NCI-H774 (cell line): ENCODE data around the gene NUP54.

Experiments
- DNase-seq: peaks from one replicate; lab custom pipeline; 2025; lab: John Stamatoyannopoulos, UW

The NUP54 gene, protein sequence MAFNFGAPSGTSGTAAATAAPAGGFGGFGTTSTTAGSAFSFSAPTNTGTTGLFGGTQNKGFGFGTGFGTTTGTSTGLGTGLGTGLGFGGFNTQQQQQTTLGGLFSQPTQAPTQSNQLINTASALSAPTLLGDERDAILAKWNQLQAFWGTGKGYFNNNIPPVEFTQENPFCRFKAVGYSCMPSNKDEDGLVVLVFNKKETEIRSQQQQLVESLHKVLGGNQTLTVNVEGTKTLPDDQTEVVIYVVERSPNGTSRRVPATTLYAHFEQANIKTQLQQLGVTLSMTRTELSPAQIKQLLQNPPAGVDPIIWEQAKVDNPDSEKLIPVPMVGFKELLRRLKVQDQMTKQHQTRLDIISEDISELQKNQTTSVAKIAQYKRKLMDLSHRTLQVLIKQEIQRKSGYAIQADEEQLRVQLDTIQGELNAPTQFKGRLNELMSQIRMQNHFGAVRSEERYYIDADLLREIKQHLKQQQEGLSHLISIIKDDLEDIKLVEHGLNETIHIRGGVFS

DNA sequence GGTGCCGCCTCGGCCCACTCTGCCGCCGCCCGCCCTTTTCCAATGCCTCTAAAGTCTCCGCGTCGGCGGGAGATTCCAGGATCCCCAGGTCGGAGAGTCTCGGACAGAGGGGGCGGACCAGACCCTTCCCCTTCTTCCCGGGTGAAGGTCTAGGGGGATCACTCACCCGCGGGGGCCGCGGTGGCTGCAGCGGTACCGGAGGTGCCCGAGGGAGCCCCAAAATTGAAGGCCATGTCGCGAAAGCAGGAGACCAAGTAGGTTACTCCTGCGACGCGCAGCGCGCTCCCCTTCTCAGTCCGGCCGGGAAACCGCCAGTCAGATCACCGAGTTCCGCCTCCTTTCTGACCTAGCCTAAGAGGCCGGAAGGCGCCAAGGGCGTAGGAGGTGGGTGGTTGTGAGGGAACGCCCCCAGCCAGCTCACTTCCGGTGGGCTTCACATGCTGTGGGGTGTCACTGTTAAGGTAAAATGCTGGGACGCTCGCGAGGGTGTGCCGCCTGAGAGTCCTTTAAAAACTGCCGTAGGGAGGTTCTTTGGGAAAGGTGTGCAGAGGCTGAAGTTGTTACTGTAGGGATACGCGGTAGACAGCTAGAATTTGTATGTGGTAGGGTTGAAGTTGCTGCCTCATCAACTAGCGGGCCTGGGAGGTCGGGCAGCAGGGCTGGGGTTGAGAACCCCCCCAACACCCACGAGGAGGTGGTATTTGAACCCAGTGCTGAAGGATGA is at the start of gene NUP54:
Gene NUP54, minus strand, starts transcription at position 256 of the 724 bp plus-strand sequence. Its CDS starts 23 bp downstream, at position 233.
- DNase-seq, result peak; percentile 90

DNA sequence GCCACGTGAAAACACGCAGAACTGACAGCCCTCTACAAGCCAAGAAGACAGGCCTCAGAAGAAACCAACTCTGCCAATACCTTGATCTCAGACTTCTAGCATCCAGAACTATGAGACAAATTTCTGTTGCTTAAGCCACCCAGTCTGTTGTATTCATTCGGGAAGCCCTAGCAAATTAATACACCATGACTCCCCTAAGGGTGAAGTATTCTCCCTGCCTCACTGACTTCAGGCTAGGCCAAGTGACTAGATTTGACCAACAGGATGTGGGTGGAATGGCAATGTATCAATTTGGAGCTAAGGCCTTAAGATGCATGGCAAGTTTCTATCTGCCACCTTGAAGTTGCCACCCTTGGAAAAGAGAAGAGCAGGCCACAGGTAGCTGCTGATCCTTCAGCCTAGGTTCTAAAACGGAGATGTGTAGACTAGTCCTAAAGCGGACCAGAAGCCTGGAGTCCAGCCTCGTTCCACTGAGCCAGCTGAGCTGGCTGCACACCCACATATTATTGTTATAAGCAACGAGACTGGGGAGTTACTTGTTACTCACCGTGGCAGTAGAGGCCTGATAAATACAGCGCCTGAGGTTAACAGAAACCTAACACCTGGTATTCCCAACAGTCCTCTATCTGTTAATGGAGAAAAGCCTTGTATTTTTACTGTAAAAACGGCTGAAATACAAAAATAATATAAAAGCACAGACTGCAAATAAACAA is 49.0 kb upstream of the NUP54 start:
- no peak for DNase-seq

DNA sequence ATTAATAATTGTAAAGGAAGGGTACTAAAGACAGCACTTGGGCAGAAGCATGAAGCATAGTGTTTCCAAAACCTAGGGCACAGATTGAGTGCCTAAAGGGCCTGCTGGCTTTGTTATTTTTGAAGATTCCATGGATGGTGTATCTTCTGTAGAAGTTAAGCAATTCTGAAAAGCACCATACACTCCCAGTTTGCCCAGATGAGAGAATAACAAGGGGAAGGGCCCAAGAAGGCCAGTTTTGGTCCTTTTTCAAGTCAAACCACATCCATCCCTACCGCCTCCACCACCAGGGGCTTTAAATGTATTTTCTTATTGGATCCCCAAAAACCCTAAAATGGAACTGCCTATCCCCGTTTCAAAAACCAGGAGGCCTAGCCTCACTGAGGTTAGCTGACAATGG is 48.2 kb upstream of the NUP54 start:
- no peak for DNase-seq

DNA sequence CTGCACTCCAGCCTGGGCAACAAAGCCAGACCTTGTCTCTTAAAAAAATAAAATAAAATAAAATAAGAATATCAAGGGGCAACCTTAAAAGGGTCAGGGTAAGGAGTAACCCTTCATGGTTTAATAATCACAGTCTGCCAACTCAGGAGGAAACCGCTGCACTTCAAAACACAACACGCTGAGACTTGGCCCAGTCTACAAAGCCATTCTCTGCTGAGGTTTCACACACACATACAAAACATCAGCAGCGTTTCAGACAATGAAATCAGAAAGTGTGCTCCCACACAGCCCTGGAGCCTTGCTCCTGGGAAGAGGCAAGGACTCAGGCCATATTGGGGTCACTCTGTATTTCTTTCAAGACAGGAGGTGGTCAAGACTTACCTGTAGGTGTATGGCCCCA is 47.1 kb upstream of the NUP54 start:
- DNase-seq, result no peak

- DNase-seq, result no peak
Observed at GRCh38 chr4:76194325-76194724, 46.1 kb upstream of the NUP54 start.

DNA sequence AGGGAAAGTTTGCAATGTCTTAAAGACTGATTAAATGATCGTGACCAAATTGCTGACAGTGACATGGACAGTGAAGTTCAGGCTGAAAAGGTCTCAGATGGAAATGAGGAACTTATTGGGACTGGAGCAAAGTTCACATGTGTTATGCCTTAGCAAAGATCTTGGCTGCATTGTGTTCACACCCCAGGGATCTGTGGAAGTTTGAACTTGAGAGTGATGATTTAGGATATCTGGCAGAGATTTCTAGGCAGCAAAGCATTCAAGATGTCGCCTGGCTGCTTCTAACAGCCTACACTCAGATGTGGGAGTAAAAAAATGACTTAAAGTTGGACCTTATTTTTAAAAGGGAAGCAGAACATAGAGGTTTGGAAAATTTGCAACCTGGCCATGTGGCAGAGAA is 44.0 kb upstream of the NUP54 start:
- DNase-seq, result no peak

DNA sequence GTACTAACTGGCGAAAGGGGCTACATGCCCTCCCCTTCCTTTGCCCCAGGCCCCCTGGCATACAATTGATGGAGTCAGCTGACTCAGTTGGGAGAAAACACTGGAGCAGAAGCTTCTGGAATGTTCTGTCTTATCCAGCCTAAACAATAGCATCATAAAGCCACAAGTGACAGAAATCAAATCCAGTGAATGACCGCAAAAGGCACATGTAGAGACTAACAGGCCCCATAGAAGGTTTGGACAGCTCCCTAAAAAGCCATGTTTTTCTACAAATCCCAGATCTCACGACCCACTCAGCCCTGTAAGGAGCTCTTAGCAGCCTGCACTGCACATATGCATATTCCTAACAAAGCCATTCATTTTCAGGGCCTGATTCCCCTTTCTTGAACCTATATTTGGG is 40.4 kb upstream of the NUP54 start:
- DNase-seq, result no peak

- DNase-seq, result no peak
Observed at GRCh38 chr4:76188149-76188548, 40.0 kb upstream of the NUP54 start.

DNA sequence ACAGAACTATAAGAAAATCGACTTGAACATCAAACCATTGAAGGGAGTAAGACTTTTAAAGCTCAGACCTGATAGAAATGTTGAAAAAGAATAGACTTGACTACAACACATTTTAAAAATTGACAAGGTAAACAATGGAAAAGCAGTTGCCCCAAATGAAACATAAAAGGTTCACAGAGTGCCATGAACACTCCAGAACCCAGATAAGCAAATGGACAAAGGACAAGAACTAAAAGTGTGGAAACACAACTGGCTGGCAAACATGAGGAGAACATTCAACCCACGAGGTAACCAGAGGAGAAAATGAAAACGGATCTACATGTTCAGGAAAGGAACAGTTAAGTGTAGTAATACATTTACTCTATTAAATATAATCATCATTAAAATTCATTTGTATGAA is 39.0 kb upstream of the NUP54 start:
- DNase-seq, result no peak

GRCh38 chr4:76182463-76182862 is 34.3 kb upstream of the NUP54 start:
- DNase-seq, result no peak

DNA sequence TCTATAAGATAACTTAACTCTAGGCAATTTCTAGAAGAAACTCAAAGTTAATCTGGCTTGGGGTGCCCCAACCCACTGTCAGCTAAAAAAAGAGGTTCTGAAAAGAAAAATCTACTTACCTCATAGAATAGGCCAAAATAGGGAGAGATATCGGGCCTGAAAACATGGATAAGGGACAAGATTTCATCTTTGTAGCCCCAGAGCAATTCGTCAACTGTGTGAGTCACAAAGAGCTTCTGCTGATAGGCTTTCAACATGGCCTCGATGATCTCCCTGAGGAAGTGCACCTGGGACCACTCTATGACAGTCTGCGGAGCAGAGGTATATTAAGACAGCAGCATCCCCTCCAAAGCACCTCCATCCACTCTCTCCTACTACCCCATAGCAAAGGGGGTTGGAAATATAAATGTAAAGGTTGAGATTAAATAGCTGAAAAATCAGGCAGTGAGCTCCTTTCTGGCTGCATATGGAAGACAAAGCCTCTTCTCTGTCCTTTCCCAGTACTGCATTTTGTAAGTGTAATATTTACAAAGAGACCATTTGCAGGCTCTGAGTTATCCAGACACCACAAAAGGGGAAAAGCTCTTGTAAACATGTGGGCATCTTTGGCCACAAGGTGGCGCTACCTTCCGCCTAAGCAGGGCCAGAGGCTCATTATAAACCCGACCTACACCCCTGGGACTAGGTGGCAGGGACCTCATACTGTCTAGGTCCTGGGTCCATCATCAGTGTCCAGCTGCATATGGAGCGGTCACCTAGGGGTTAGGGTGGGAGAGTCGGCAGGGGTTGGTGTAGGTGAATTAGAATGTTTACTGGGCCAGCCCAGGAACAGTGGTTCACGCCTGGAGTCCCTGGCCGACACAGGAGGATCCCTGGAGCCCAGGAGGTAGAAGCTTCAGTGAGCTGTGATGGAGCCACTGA is 31.5 kb upstream of the NUP54 start:
- peak; percentile 73 for DNase-seq

GRCh38 chr4:76178296-76178695 is 30.1 kb upstream of the NUP54 start:
- DNase-seq, result no peak

DNA sequence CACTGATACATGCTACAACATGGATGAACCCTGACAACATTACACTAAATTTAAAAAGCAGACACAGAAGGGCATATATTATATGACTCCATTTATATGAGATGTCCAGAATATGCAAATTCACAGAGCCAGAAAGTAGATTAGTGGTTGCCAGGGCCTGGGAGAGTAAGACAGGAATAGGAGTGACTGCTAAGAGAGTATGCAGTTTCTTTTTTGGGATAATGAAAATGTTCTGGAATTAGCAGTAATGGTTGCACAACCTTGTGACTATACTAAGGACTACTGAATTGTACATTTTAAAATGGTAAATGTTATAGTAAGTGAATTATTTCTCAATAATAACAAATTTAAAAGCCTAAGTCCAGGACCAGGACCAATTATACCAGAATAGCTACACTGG is 29.5 kb upstream of the NUP54 start:
- DNase-seq, result no peak

- no peak for DNase-seq
Observed at GRCh38 chr4:76175336-76175735, 27.1 kb upstream of the NUP54 start.

DNA sequence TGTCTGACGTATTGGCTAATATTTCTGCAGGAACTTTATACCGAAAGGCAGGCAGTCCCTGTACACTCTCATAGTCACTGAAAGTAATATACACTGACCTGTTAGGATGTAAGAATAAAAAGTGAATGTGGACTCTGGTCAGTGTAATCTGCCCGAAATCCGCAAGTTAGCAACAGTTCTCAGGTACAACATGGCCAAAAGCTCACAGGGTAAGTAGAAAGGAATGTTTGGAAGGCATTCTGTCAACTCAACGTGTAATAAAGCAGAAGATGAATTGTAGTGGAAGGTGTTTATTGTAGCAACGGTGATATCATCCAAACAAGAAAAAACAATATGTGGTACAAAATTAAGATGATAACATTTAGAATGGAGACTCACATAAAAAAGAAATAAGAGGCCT is 26.0 kb upstream of the NUP54 start:
- no peak for DNase-seq

GRCh38 chr4:76168688-76169087 is 20.5 kb upstream of the NUP54 start:
- no peak for DNase-seq

- DNase-seq, result no peak
Observed at GRCh38 chr4:76166480-76166879, 18.3 kb upstream of the NUP54 start.

- no peak for DNase-seq
Observed at GRCh38 chr4:76160355-76160754, 12.2 kb upstream of the NUP54 start.

- no peak for DNase-seq
Observed at GRCh38 chr4:76156635-76157034, 8.4 kb upstream of the NUP54 start.

DNA sequence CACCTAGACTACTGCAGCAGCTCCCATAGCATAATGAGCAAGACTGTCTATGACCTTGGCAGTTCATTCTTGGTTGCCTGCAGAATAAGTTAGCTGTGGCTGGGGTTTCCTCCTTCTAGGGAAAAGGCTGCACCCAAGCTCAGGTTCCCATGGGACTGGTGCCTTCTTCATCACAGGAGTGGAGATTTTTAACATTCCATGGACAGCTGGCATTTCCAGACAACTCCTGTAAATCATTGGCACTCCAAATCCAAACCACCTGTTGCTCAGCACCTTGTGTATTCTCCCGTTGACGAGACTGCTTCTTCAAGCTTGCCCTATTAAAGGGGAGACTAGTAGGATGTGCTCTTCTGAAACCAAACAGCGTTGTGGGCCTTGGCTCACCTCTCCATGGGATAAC is 7.8 kb upstream of the NUP54 start:
- no peak for DNase-seq

DNA sequence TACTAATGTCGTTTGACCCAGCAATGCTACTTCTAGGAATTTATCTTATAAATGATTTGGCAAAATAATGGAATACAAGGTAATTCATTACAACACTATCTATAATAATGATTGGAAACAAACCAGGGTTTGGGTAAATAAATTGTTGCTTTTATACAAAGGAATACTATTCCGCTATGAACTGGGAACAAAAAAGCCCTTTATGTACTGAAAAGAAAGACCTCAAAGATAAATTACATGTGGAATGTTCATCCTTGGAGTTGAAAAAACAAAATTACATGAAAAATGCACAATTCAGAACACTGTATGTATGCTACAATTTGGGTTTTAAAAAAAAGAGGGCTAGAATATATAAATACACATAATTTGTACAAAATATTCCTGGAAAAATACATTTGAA is 5.2 kb upstream of the NUP54 start:
- DNase-seq, result no peak
